ENCODE measurements around the gene PLAGL1. TPM values are rescaled to one million over a fixed set of nuclear protein-coding genes. Genes with fewer than 3 reads are reported as not detected.

Gene PLAGL1
- total and polyA plus RNA-seq, 7 donors: 2.5 to 15.4 (median 3.3) TPM

DNA sequence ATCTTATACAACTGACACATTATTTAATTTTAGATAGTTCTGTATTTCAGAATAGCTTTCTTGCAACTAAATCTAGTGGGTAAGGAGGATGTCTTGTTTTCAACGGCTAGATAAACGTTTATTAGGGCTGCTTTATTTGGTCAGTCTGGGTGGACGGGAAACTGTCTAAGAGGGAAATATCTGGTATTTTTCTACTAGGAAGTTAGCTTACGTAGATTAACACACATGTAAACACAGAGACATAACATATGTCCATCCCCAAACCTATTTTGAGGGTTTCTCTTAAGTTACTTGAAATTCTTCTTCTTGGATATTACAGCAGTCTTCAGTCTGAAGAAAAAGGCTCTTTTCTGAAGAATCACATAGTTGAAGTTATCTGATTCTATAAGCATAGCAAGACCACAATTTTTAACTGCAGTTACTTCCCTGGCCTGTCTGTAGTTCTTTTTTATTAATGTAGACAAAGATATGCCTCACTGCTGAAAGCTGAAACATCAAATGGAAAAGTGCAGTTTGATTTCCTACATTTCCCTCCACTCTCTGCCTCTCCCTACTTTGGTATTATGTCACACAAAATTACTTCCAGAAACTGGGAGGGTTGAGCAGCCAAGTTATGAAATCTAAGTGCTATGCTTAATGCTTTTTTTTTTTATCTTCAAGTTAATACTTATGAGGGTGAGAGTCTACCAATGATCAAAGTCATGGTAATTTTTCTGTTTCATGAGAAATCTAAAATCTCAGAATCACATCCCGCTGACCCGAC lies 37.4 kb downstream of the PLAGL1 start:
- TF ChIP-seq, protein P1, sequence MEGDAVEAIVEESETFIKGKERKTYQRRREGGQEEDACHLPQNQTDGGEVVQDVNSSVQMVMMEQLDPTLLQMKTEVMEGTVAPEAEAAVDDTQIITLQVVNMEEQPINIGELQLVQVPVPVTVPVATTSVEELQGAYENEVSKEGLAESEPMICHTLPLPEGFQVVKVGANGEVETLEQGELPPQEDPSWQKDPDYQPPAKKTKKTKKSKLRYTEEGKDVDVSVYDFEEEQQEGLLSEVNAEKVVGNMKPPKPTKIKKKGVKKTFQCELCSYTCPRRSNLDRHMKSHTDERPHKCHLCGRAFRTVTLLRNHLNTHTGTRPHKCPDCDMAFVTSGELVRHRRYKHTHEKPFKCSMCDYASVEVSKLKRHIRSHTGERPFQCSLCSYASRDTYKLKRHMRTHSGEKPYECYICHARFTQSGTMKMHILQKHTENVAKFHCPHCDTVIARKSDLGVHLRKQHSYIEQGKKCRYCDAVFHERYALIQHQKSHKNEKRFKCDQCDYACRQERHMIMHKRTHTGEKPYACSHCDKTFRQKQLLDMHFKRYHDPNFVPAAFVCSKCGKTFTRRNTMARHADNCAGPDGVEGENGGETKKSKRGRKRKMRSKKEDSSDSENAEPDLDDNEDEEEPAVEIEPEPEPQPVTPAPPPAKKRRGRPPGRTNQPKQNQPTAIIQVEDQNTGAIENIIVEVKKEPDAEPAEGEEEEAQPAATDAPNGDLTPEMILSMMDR (IDR thresholded peaks at IDR 0.05): no peak
- no peak for DNase-seq
- Histone ChIP-seq H3K4me1 (no peaks in the 10 kb centered on the region), H3K27ac (no peak overlapping the region), H3K9me3 (no peaks in the 10 kb centered on the region), H3K27me3 (ENCODE audit: insufficient read depth in 3 of 3, low read length in 2 of 3) (no peaks in the 10 kb centered on the region), H3K36me3 (ENCODE audit: insufficient read depth in 1 of 2, low read depth in 1 of 2) (no peaks in the 10 kb centered on the region), H3K4me3 (no peak overlapping the region)
- ATAC-seq: no peak
- intact Hi-C loops (cut with DNase I): no loop called here
- 67 to 78% (median 69%) methylated on average over 6 of the region's 6 CpGs for WGBS, 3 donors

- ATAC-seq: no peak
- Histone ChIP-seq H3K4me1 (no peaks in the 10 kb centered on the region), H3K27ac (no peak overlapping the region)
Observed at GRCh38 chr6:143969077-143969476, 39.0 kb downstream of the PLAGL1 start.

GRCh38 chr6:143967706-143968376 lies 40.2 kb downstream of the PLAGL1 start:
- TF ChIP-seq, protein P1 (IDR thresholded peaks at IDR 0.05): no peak
- H3K27me3 ChIP-seq (ENCODE audit: insufficient read depth in 3 of 3, low read length in 2 of 3): no peaks in the 10 kb centered on the region
- no peaks in the 10 kb centered on the region for H3K36me3 ChIP-seq (ENCODE audit: insufficient read depth in 1 of 2, low read depth in 1 of 2)
- 54 to 62% (median 54%) methylated on average over 5 of the region's 5 CpGs for WGBS, 3 donors
- ATAC-seq (no peak), DNase-seq (no peak)
- no peak overlapping the region for H3K4me3 ChIP-seq
- H3K4me1 ChIP-seq: peaks cover 7% of the 10 kb centered on the region
- H3K27ac ChIP-seq: no peak overlapping the region
- H3K9me3 ChIP-seq: no peaks in the 10 kb centered on the region
- intact Hi-C loops (cut with DNase I): no loop called here

More at GRCh38 chr6:143969077-143969476, 39.0 kb downstream of the PLAGL1 start:
- DNase-seq: no peak
- TF ChIP-seq, protein P1 (IDR thresholded peaks at IDR 0.05): no peak
- no peaks in the 10 kb centered on the region for H3K36me3 ChIP-seq (ENCODE audit: insufficient read depth in 1 of 2, low read depth in 1 of 2)
- 59 to 65% (median 60%) methylated on average over 2 of the region's 2 CpGs for WGBS, 3 donors
- no peaks in the 10 kb centered on the region for H3K27me3 ChIP-seq (ENCODE audit: insufficient read depth in 3 of 3, low read length in 2 of 3)
- no peak overlapping the region for H3K4me3 ChIP-seq
- intact Hi-C loops (cut with DNase I): no loop called here
- no peaks in the 10 kb centered on the region for H3K9me3 ChIP-seq

- no peaks in the 10 kb centered on the region for H3K36me3 ChIP-seq (ENCODE audit: insufficient read depth in 1 of 2, low read depth in 1 of 2)
- H3K27me3 ChIP-seq (ENCODE audit: insufficient read depth in 3 of 3, low read length in 2 of 3): no peaks in the 10 kb centered on the region
- H3K4me3 ChIP-seq: no peak overlapping the region
- no peak for DNase-seq
- TF ChIP-seq, protein P1 (IDR thresholded peaks at IDR 0.05): no peak
- no peaks in the 10 kb centered on the region for H3K9me3 ChIP-seq
- peaks cover 7% of the 10 kb centered on the region for H3K4me1 ChIP-seq
- no peak for ATAC-seq
- intact Hi-C loops (cut with DNase I): no loop called here
- H3K27ac ChIP-seq: no peak overlapping the region
- 61 to 78% (median 78%) methylated on average over 1 of the region's 1 CpG for WGBS, 3 donors
Observed at GRCh38 chr6:143966312-143966711, 41.7 kb downstream of the PLAGL1 start.

All from psoas muscle (tissue), 8 donors.